SK-N-SH (cell line): ENCODE measurements around the gene RAD51B. TPM values are rescaled to one million over a fixed set of nuclear protein-coding genes. Genes with fewer than 3 reads are reported as not detected.

Experiments
- CTCF ChIA-PET: fragments of 300-600, 350-600 bp; formaldehyde crosslinking; extraction: SDS; loops from one replicate; lab custom pipeline; 2021; lab: Yijun Ruan, JAX
- POLR2A ChIA-PET: fragments of 350-600 bp; sonication (Branson Sonifier 250); formaldehyde crosslinking; extraction: SDS; loops from one replicate; lab custom pipeline; 2020; ENCODE audit warnings: antibody characterized with exemption, inconsistent platforms; lab: Yijun Ruan, JAX
- DNase-seq: peaks from one replicate; pipeline ENCODE4 v3.0.0; 2012
- H2AFZ ChIP-seq: fragments of 200-600 bp; sonication (generic); 2 replicates; pipeline ENCODE4 v1.8.1; 2016; ENCODE audit warnings: antibody characterized with exemption, mild to moderate bottlenecking, low read depth
- H3F3A ChIP-seq: fragments of 200-600 bp; sonication (generic); replicated peaks from 2 replicates; pipeline ENCODE3; 2016; ENCODE audit warnings: antibody characterized with exemption, mild to moderate bottlenecking; ENCODE audit not compliant: insufficient read depth
- H3K27ac ChIP-seq, 2 experiments: fragments of 200-500 bp in 1 of 2; fragments of 200-600 bp in 1 of 2; sonication (Bioruptor generic) in 1 of 2; sonication (generic), shearing (Covaris generic) in 1 of 2; 2 replicates each; pipeline versions ENCODE4 v1.5.1 to v1.6.1; 2014 to 2016; ENCODE audit warnings: low read depth in 2 of 2, inconsistent platforms in 1 of 2, low read length in 1 of 2, mild to moderate bottlenecking in 1 of 2, mixed read lengths in 1 of 2
- H3K27me3 ChIP-seq: fragments of 200-600 bp; sonication (generic), shearing (Covaris generic); 2 replicates; pipeline ENCODE4 v1.6.1; 2016; ENCODE audit warnings: mixed run types; ENCODE audit not compliant: insufficient read depth
- H3K36me3 ChIP-seq, 2 experiments: fragments of 200-500 bp in 1 of 2; fragments of 200-600 bp in 1 of 2; sonication (Bioruptor generic) in 1 of 2; sonication (generic) in 1 of 2; replicated peaks in 1 of 2; 2 replicates each; pipeline versions ENCODE3 to v1.5.1; 2014 to 2016; ENCODE audit warnings: low read length in 1 of 2, mild to moderate bottlenecking in 1 of 2; ENCODE audit not compliant: insufficient read depth in 2 of 2, control insufficient read depth in 1 of 2
- H3K4me1 ChIP-seq, 2 experiments: fragments of 200-500 bp in 1 of 2; fragments of 200-600 bp in 1 of 2; sonication (Bioruptor generic) in 1 of 2; sonication (generic), shearing (Covaris generic) in 1 of 2; 2 replicates each; pipeline versions ENCODE4 v1.5.1 to v1.6.1; 2014 to 2016; ENCODE audit warnings: low read depth in 1 of 2, low read length in 1 of 2, mixed run types in 1 of 2; ENCODE audit not compliant: insufficient read depth in 2 of 2, control insufficient read depth in 1 of 2
- H3K4me2 ChIP-seq: fragments of 200-600 bp; sonication (generic), shearing (Covaris generic); 2 replicates; pipeline ENCODE4 v1.6.1; 2017; ENCODE audit warnings: mixed run types
- H3K4me3 ChIP-seq, 2 experiments: fragments of 200-500 bp in 1 of 2; fragments of 200-600 bp in 1 of 2; sonication (Bioruptor generic) in 1 of 2; sonication (generic), shearing (Covaris generic) in 1 of 2; 2 replicates each; pipeline versions ENCODE4 v1.5.1 to v1.8.1; 2014 to 2016; ENCODE audit warnings: low read depth in 2 of 2, inconsistent platforms in 1 of 2, low read length in 1 of 2, mild to moderate bottlenecking in 1 of 2, mixed read lengths in 1 of 2, moderate library complexity in 1 of 2
- H3K79me2 ChIP-seq: fragments of 200-600 bp; sonication (generic); 2 replicates; pipeline ENCODE4 v1.8.1; 2017; ENCODE audit warnings: mild to moderate bottlenecking; ENCODE audit not compliant: insufficient read depth
- H3K9ac ChIP-seq: fragments of 200-600 bp; sonication (generic); 2 replicates; pipeline ENCODE4 v1.6.1; 2017; ENCODE audit warnings: mixed run types
- H3K9me2 ChIP-seq: fragments of 200-600 bp; sonication (generic); 2 replicates; pipeline ENCODE4 v1.6.1; 2017; ENCODE audit warnings: mixed run types
- H3K9me3 ChIP-seq: fragments of 200-600 bp; sonication (generic); 2 replicates; pipeline ENCODE4 v1.6.1; 2017; ENCODE audit warnings: mixed run types, mild to moderate bottlenecking, moderate library complexity
- H4K20me1 ChIP-seq: fragments of 200-600 bp; sonication (generic); 2 replicates; pipeline ENCODE4 v1.6.1; 2017; ENCODE audit warnings: mild to moderate bottlenecking, mixed run types; ENCODE audit not compliant: insufficient read depth
- CHD2 ChIP-seq: fragments of 150-350 bp; IDR thresholded peaks from 2 replicates; pipeline ENCODE4 v1.6.1; 2018; ENCODE audit warnings: low read length; ENCODE audit not compliant: partially characterized antibody
- CTCF ChIP-seq: fragments of 200-600 bp; sonication (generic); IDR thresholded peaks from 2 replicates; pipeline ENCODE4 v1.6.1; 2017; ENCODE audit warnings: antibody characterized with exemption, mild to moderate bottlenecking, moderate library complexity
- ELF1 ChIP-seq: IDR thresholded peaks from 2 replicates; pipeline ENCODE4 v1.4.0; 2012
- EP300 ChIP-seq, 2 experiments: IDR thresholded peaks; 2 replicates each; pipeline versions ENCODE4 v1.4.0 to v1.6.1; 2012; ENCODE audit warnings: borderline replicate concordance in 1 of 2, low read depth in 1 of 2, low read length in 1 of 2
- FOXJ3 ChIP-seq: sonication (generic); formaldehyde crosslinking; IDR thresholded peaks from 2 replicates; pipeline ENCODE4 v1.5.1; 2020; ENCODE audit warnings: mild to moderate bottlenecking, missing genetic modification reagents
- GABPA ChIP-seq: IDR thresholded peaks from 2 replicates; pipeline ENCODE4 v1.4.0; 2012; ENCODE audit warnings: low read depth, mild to moderate bottlenecking
- GATA2 ChIP-seq: sonication (generic); formaldehyde crosslinking; IDR thresholded peaks from 2 replicates; pipeline ENCODE4 v1.5.0; 2020; ENCODE audit warnings: mild to moderate bottlenecking, missing genetic modification reagents
- NRF1 ChIP-seq: IDR thresholded peaks from 2 replicates; pipeline ENCODE4 v1.6.1; 2012; ENCODE audit warnings: low read depth, mild to moderate bottlenecking, low read length
- RAD21 ChIP-seq: IDR thresholded peaks from 2 replicates; pipeline ENCODE4 v1.6.1; 2012; ENCODE audit warnings: mild to moderate bottlenecking, low read length
- RFX5 ChIP-seq: IDR thresholded peaks from 2 replicates; pipeline ENCODE4 v1.6.1; 2012; ENCODE audit warnings: mild to moderate bottlenecking, improper control_type of control experiment, low read length
- SIN3A ChIP-seq: IDR thresholded peaks from 2 replicates; pipeline ENCODE4 v1.6.1; 2012; ENCODE audit warnings: low read depth, mild to moderate bottlenecking, low read length, moderate library complexity, borderline replicate concordance
- TEAD4 ChIP-seq: IDR thresholded peaks from 2 replicates; pipeline ENCODE4 v1.4.0; 2012; ENCODE audit warnings: mild to moderate bottlenecking, borderline replicate concordance; ENCODE audit not compliant: insufficient read depth
- YY1 ChIP-seq: IDR thresholded peaks from 2 replicates; pipeline ENCODE4 v1.4.0; 2012; ENCODE audit warnings: low read depth, mild to moderate bottlenecking
- WGBS: methylation state at CpG from one replicate; pipeline ENCODE4 v1.1.6; 2017; ENCODE audit warnings: low lambda C conversion rate; 5-methylcytosine and 5-hydroxymethylcytosine counted together
- polyA plus RNA-seq, 3 experiments: library from polyadenylated mRNA; depleted of rRNA; stranded (reverse); fragments of >200 nt; gene quantifications; 2 replicates each; pipeline ENCODE4 v1.2.3, GENCODE V29; 2012
- TF ChIP-seq, protein P1 (sequence below): IDR thresholded peaks from 2 replicates; pipeline ENCODE4 v1.4.0; 2012; ENCODE audit warnings: low read depth, borderline replicate concordance
- TF ChIP-seq, protein P2 (sequence below): fragments of 150-350 bp; IDR thresholded peaks from 2 replicates; pipeline ENCODE4 v1.6.1; 2016; ENCODE audit warnings: mild to moderate bottlenecking, low read depth, low read length
- TF ChIP-seq, protein P3 (sequence below): fragments of 150-350 bp; IDR thresholded peaks from 2 replicates; pipeline ENCODE4 v1.6.1; 2017; ENCODE audit warnings: antibody characterized with exemption, low read length, low read depth, borderline replicate concordance

Gene RAD51B
- polyA plus RNA-seq, 1 of the 3 experiments (the other 2 are of a cell fraction), result 6.0 TPM

DNA sequence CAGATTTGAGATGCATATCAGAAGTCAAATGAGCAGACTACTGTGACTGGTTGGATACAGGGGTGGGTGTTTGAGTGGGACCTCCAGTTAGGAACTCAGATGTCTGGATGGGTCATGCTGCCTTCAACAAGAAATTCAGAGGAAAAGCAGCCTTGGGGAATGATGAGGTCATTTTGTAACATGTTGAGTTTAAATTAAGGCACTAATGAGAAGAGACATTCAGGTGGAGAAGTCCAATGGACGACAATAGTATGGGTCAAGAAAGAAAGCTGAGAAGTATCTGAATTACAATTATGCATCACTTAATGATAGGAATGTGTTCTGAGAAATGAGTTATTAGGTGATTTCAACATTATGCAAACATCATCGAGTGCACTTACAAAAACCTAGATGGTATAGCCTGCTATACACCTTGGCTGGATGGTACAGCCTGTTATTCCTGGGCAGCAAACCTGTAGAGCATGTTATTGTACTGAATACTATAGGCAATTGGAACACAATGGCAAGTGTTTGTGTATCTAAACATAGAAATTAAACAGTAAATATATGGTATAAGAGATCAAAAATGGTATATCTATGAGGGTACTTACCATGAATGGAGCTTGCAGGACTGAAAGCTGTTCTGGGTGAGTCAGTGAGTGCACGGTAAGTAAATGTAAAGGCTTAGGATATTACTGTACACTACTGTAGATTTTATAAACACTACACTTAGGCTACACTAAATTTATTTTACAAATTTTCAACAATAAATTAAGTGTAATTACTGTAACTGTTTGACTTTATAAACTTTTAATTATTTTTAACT lies 414.7 kb downstream of the RAD51B start:
- no peak overlapping the region for H2AFZ ChIP-seq
- H3F3A ChIP-seq, result peaks cover 32% of the 10 kb centered on the region
- H3K4me3 ChIP-seq, result no peak overlapping the region
- H3K4me2 ChIP-seq, result no peak overlapping the region
- H4K20me1 ChIP-seq, result no peaks in the 10 kb centered on the region
- TF ChIP-seq, protein P1, sequence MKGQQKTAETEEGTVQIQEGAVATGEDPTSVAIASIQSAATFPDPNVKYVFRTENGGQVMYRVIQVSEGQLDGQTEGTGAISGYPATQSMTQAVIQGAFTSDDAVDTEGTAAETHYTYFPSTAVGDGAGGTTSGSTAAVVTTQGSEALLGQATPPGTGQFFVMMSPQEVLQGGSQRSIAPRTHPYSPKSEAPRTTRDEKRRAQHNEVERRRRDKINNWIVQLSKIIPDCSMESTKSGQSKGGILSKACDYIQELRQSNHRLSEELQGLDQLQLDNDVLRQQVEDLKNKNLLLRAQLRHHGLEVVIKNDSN, result no peak
- TF ChIP-seq EP300 (IDR thresholded peaks at IDR 0.05; ENCODE audit: borderline replicate concordance in 1 of 2, low read depth in 1 of 2, low read length in 1 of 2) (no peak), SIN3A (no peak), YY1 (no peak), CHD2 (no peak), NRF1 (no peak), RAD21 (no peak), FOXJ3 (CRISPR knock-in tag) (no peak), GABPA (no peak), TEAD4 (no peak), CTCF (no peak), RFX5 (no peak), GATA2 (CRISPR knock-in tag) (no peak), ELF1 (no peak)
- TF ChIP-seq, protein P2, sequence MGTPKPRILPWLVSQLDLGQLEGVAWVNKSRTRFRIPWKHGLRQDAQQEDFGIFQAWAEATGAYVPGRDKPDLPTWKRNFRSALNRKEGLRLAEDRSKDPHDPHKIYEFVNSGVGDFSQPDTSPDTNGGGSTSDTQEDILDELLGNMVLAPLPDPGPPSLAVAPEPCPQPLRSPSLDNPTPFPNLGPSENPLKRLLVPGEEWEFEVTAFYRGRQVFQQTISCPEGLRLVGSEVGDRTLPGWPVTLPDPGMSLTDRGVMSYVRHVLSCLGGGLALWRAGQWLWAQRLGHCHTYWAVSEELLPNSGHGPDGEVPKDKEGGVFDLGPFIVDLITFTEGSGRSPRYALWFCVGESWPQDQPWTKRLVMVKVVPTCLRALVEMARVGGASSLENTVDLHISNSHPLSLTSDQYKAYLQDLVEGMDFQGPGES, result no peak
- TF ChIP-seq, protein P3, sequence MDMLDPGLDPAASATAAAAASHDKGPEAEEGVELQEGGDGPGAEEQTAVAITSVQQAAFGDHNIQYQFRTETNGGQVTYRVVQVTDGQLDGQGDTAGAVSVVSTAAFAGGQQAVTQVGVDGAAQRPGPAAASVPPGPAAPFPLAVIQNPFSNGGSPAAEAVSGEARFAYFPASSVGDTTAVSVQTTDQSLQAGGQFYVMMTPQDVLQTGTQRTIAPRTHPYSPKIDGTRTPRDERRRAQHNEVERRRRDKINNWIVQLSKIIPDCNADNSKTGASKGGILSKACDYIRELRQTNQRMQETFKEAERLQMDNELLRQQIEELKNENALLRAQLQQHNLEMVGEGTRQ, result no peak
- peak overlapping the region; percentile 93 to 98 for H3K27ac ChIP-seq
- no peak for DNase-seq
- no peaks in the 10 kb centered on the region for H3K36me3 ChIP-seq
- H3K27me3 ChIP-seq, result no peaks in the 10 kb centered on the region
- no peaks in the 10 kb centered on the region for H3K79me2 ChIP-seq
- H3K9ac ChIP-seq, result no peak overlapping the region
- no peaks in the 10 kb centered on the region for H3K9me3 ChIP-seq
- H3K9me2 ChIP-seq, result no peaks in the 10 kb centered on the region
- ChIA-PET POLR2A (no interaction called here), CTCF (interaction anchor here (0.6 to 1.4 kb wide), 3 partner anchors 10 to 629 kb away, joined by 3 to 4 read pairs (median 4); no protein-coding TSS in a partner anchor)
- 86% methylated on average over 3 of the region's 3 CpGs for WGBS
- peaks cover 0 to 25% of the 10 kb centered on the region in 2 experiments; a peak in 3 of 4 replicates for H3K4me1 ChIP-seq
